GM19351 (cell line): ENCODE results near the gene LPAR1.
"Not testable (repeated sequence)": the region's sequence is repeated elsewhere in the genome, so short reads cannot be mapped to it uniquely, and the experiment has no call there.

Experiments used
- ATAC-seq: cut with Tn5 transposase; IDR thresholded peaks from one replicate; pipeline ENCODE4 v1.9.1; 2021; ENCODE audit warnings: mild to moderate bottlenecking, moderate library complexity; ENCODE audit not compliant: unreplicated experiment

Gene LPAR1

DNA sequence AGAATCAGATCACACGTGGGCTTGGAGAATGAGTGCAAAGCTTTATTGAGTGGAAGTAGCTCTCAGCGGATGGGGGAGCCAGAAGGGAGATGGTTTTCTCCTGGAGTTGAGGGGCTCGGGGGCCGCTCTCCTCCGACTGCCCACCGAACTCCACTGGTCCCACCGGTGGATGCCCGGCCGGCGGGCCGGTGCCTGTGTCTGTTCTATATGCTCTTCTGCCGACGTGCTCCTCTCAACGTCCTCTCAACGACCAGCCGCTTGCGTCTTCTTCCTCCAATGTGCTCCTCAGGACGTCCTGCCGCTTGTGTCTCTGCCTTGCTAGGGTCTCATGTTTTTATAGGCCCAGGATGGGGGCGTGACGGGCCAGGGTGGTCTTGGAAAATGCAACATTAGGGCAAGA, 207.8 kb downstream of the LPAR1 start:
- ATAC-seq = no peak

DNA sequence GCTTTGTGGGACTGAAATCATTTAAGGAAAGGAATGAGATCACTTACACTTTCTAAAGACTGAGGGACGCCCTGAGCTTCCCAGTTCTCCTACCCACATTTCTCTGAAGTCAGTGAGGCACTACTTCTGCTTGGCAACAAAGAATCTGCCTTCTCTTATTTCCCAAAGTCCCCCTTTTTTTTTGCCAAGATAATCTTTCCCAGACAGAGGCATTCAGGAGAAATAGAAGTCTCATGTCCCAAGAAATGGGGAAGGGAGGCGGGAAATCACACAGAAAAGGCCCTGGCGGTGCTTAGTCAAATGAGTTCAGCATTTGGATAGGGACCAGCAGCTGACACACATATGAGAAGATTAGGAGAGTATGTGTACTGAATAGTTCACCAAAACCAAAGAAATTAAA, 210.0 kb downstream of the LPAR1 start:
- no peak for ATAC-seq

DNA sequence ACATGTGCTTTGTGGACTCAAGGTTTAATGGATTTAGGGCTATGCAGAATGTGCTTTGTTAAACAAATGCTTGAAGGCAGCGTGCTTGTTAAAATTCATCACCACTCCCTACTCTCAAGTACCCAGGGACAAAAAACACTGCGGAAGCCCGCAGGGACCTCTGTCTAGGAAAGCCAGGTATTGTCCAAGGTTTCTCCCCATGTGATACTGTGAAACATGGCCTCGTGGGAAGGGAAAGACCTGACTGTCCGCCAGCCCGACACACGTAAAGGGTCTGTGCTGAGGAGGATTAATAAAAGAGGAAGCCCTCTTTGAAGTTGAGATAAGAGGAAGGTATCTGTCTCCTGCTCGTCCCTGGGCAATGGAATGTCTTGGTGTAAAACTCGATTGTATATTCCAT, 211.9 kb downstream of the LPAR1 start:
- not testable (repeated sequence) for ATAC-seq

- no peak for ATAC-seq
Measured at GRCh38 chr9:110825950-110826349, 212.3 kb downstream of the LPAR1 start.

DNA sequence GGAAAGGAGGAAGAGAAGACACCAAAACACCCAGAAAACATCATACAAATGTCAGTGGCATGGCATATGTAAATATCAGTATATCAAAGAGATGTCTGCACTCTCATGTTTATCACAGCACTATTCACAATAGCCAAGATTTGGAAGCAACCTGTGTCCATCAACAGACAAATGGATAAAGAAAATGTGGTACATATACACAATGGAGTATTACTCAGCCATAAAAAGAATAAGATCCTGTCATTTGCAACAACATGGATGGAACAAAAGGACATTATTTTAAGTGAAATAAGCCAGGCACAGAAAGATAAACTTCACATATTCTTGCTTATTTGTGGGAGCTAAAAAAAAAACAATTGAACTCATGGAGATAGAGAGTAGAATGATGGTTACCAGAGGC, 213.1 kb downstream of the LPAR1 start:
- ATAC-seq = not testable (repeated sequence)
